ENCODE results near the gene AATK. TPM values are rescaled to one million over a fixed set of nuclear protein-coding genes. Genes with fewer than 3 reads are reported as not detected.

AATK gene
- total RNA-seq, 4 donors from 2014 or later, result 4.1 to 17.6 (median 7.4) TPM

GRCh38 chr17:81162491-81162890 lies 3.5 kb downstream of the AATK start:
- Histone ChIP-seq H3K4me1 (peaks cover 10 to 14% of the 10 kb centered on the region in 2 donors), H3K27me3 (no peaks in the 10 kb centered on the region), H3K27ac (no peak overlapping the region), H3K9me3 (no peaks in the 10 kb centered on the region), H3K36me3 (no peaks in the 10 kb centered on the region), H3K4me3 (replicated peaks in 1 of 3) (no peak overlapping the region)
- intact Hi-C loops (cut with DNase I), result no loop called here
- no peak for DNase-seq
- WGBS, 2 donors, result 92 to 97% methylated on average over 5 to 7 of the region's 11 CpGs
- no peak for TF ChIP-seq POLR2A (IDR thresholded peaks at IDR 0.05)

- Histone ChIP-seq H3K4me1 (peaks cover 10 to 14% of the 10 kb centered on the region in 2 donors), H3K27ac (no peak overlapping the region), H3K36me3 (no peaks in the 10 kb centered on the region), H3K9me3 (no peaks in the 10 kb centered on the region), H3K27me3 (no peaks in the 10 kb centered on the region), H3K4me3 (replicated peaks in 1 of 3) (no peak overlapping the region)
- intact Hi-C loops (cut with DNase I), result no loop called here
- DNase-seq, result no peak
- WGBS, 2 donors, result 82 to 93% methylated on average over 3 to 8 of the region's 16 CpGs
- no peak for TF ChIP-seq POLR2A (IDR thresholded peaks at IDR 0.05)
- TF ChIP-seq CTCF (IDR thresholded peaks at IDR 0.05), result no peak
Measured at GRCh38 chr17:81161972-81162371, 4.0 kb downstream of the AATK start.

- Histone ChIP-seq H3K36me3 (no peaks in the 10 kb centered on the region), H3K4me1 (peaks cover 7 to 11% of the 10 kb centered on the region in 2 donors), H3K27me3 (no peaks in the 10 kb centered on the region), H3K27ac (no peak overlapping the region), H3K4me3 (replicated peaks in 1 of 3) (no peak overlapping the region), H3K9me3 (no peaks in the 10 kb centered on the region)
- no peak for DNase-seq
- TF ChIP-seq CTCF (IDR thresholded peaks at IDR 0.05) (no peak), POLR2A (IDR thresholded peaks at IDR 0.05) (no peak)
- 91 to 96% methylated on average over 15 of the region's 15 CpGs for WGBS, 2 donors
- intact Hi-C loops (cut with DNase I), result no loop called here
Measured at GRCh38 chr17:81161536-81161935, 4.5 kb downstream of the AATK start.

- H3K4me3 ChIP-seq (replicated peaks in 1 of 3), result no peak overlapping the region
- intact Hi-C loops (cut with DNase I), result no loop called here
- peaks cover 6 to 9% of the 10 kb centered on the region in 2 donors for H3K4me1 ChIP-seq
- peak overlapping the region in 1 of 3 donors; percentile 30 for H3K27ac ChIP-seq
- no peak for TF ChIP-seq CTCF (IDR thresholded peaks at IDR 0.05)
- WGBS, 2 donors, result 75 to 83% methylated on average over 21 to 29 of the region's 32 CpGs
- no peaks in the 10 kb centered on the region for H3K9me3 ChIP-seq
- DNase-seq, result no peak
- no peaks in the 10 kb centered on the region for H3K27me3 ChIP-seq
- H3K36me3 ChIP-seq, result no peaks in the 10 kb centered on the region
Measured at GRCh38 chr17:81160747-81161453, 5.1 kb downstream of the AATK start.

- Histone ChIP-seq H3K9me3 (no peaks in the 10 kb centered on the region), H3K4me1 (peaks cover 2 to 4% of the 10 kb centered on the region in 2 donors), H3K27ac (peak overlapping the region in 1 of 3 donors; percentile 30), H3K36me3 (no peaks in the 10 kb centered on the region), H3K27me3 (no peaks in the 10 kb centered on the region), H3K4me3 (replicated peaks in 1 of 3) (no peak overlapping the region)
- 59 to 89% methylated on average over 3 to 18 of the region's 28 CpGs for WGBS, 2 donors
- intact Hi-C loops (cut with DNase I), result no loop called here
- peak in 1 of 2 donors; percentile 10 for DNase-seq
- TF ChIP-seq POLR2A (IDR thresholded peaks at IDR 0.05) (no peak), CTCF (IDR thresholded peaks at IDR 0.05) (no peak)
Measured at GRCh38 chr17:81160306-81160705, 5.7 kb downstream of the AATK start.

All from thyroid gland (tissue), 4 donors.